ENCODE measurements around the gene HEMGN.
"Not testable (repeated sequence)": the region's sequence is repeated elsewhere in the genome, so short reads cannot be mapped to it uniquely, and the experiment has no call there.

HEMGN gene

DNA sequence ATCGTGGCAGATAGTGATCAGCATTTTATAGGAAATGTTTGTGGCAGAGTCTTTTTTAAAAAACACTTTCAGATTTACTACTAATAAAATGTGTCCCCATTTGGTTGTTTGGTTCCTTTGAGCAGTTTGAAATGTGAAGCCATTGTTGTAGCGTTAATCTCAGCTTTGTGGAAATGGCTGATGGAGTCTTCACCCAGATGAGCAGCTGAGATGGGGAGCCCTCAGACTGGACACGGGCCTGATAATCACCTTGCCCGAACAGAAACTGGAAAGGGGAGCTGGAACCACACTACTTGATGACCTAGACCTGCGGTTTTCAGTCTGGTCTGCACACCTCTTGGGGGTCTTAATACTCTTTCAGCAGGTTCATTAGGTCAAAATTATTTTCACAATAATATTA lies 24.6 kb upstream of the HEMGN start:
- Histone ChIP-seq H3K36me3 (ENCODE audit: control insufficient read depth in 2 of 2, insufficient read depth in 2 of 2, low read length in 2 of 2) (no peaks in the 10 kb centered on the region), H3K9me3 (ENCODE audit: control insufficient read depth in 2 of 2, low read length in 2 of 2) (no peaks in the 10 kb centered on the region), H3K9ac (ENCODE audit: low read length in 2 of 2) (no peak overlapping the region), H3K4me1 (ENCODE audit: control insufficient read depth, insufficient read depth, low read length) (no peaks in the 10 kb centered on the region), H3K4me3 (ENCODE audit: low read length in 2 of 2) (no peak overlapping the region), H3K27ac (ENCODE audit: low read length) (no peak overlapping the region), H3K27me3 (ENCODE audit: control insufficient read depth in 1 of 2, insufficient read depth in 2 of 2, low read length in 2 of 2) (peaks cover 0 to 3% of the 10 kb centered on the region in 2 donors)

DNA sequence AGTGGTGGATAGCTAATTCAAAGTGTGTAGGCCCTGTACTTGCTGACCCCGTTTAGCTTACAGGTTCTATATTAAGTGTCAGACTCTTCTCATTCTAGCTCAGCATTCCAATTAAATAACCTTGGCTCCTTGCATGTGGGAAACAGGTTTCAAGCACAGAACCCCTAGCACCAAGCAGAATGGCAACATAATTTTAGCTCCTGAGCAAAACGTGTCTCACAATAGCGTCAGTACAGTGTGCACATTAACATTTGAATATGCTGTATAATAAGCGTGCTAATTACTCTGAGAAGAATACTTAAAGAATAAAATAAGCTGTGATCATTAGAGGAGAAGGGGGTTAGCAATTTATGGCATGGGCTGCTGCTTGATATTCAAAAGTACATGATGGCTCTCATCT lies 24.2 kb upstream of the HEMGN start:
- Histone ChIP-seq H3K9ac (ENCODE audit: low read length in 2 of 2) (no peak overlapping the region), H3K27me3 (ENCODE audit: control insufficient read depth in 1 of 2, insufficient read depth in 2 of 2, low read length in 2 of 2) (peaks cover 0 to 3% of the 10 kb centered on the region in 2 donors), H3K4me1 (ENCODE audit: control insufficient read depth, insufficient read depth, low read length) (no peaks in the 10 kb centered on the region), H3K4me3 (ENCODE audit: low read length in 2 of 2) (no peak overlapping the region), H3K36me3 (ENCODE audit: control insufficient read depth in 2 of 2, insufficient read depth in 2 of 2, low read length in 2 of 2) (no peaks in the 10 kb centered on the region), H3K9me3 (ENCODE audit: control insufficient read depth in 2 of 2, low read length in 2 of 2) (no peaks in the 10 kb centered on the region), H3K27ac (ENCODE audit: low read length) (no peak overlapping the region)

DNA sequence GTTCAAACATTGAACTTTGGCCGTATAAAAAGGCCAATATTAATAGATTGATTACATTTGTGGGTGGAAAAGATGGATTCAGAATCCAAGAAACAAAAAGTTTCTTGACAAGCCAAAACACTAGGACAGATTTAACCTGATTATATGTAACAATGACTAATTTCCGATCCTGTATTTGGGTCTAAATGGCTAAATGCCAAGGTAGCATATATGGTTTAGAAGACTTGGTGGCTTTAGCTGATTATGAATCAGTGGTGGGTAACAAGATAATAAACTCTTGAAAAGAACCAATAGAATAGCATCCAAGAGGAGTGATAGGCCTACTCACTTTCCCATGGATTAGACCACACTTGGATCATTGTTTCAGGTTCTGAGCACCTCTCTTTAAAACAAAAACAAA lies 23.4 kb upstream of the HEMGN start:
- Histone ChIP-seq H3K36me3 (ENCODE audit: control insufficient read depth in 2 of 2, insufficient read depth in 2 of 2, low read length in 2 of 2) (no peaks in the 10 kb centered on the region), H3K4me3 (ENCODE audit: low read length in 2 of 2) (no peak overlapping the region), H3K4me1 (ENCODE audit: control insufficient read depth, insufficient read depth, low read length) (no peaks in the 10 kb centered on the region), H3K27me3 (ENCODE audit: control insufficient read depth in 1 of 2, insufficient read depth in 2 of 2, low read length in 2 of 2) (no peaks in the 10 kb centered on the region), H3K9me3 (ENCODE audit: control insufficient read depth in 2 of 2, low read length in 2 of 2) (no peaks in the 10 kb centered on the region), H3K9ac (ENCODE audit: low read length in 2 of 2) (no peak overlapping the region), H3K27ac (ENCODE audit: low read length) (no peak overlapping the region)

DNA sequence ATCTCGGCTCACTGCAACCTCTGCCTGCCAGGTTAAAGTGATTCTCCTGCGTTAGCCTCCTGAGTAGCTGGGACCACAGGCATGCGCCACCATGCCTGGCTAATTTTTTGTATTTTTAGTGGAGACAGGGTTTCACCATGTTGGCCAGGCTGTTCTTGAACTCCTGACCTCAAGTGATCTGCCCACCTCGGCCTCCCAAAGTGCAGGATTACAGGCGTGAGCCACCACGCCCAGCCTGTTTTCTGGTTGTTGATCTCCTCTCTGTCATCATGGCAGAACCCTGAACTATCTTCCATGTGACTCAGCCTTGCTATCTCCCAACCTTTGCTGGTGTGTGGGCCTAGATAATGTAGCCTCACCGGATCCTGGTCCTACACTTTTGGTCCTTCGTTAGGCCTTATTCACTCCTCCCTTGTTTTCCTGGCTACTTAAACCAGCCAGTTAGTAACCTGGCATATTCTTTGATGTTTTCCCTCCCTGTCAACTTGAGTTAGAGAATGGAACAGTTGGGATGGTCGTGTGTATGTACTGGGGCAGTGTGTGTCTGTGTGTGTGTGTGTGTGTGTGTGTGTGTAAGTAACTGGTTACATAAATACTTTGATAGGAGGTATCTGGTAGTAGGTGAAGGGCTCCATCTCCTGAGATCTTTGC lies 22.8 kb upstream of the HEMGN start:
- not testable (repeated sequence) for H3K36me3 ChIP-seq (ENCODE audit: control insufficient read depth in 2 of 2, insufficient read depth in 2 of 2, low read length in 2 of 2); H3K9me3 ChIP-seq (ENCODE audit: control insufficient read depth in 2 of 2, low read length in 2 of 2); H3K27me3 ChIP-seq (ENCODE audit: control insufficient read depth in 1 of 2, insufficient read depth in 2 of 2, low read length in 2 of 2); H3K4me1 ChIP-seq (ENCODE audit: control insufficient read depth, insufficient read depth, low read length); H3K4me3 ChIP-seq (ENCODE audit: low read length in 2 of 2); H3K9ac ChIP-seq (ENCODE audit: low read length in 2 of 2); H3K27ac ChIP-seq (ENCODE audit: low read length)

DNA sequence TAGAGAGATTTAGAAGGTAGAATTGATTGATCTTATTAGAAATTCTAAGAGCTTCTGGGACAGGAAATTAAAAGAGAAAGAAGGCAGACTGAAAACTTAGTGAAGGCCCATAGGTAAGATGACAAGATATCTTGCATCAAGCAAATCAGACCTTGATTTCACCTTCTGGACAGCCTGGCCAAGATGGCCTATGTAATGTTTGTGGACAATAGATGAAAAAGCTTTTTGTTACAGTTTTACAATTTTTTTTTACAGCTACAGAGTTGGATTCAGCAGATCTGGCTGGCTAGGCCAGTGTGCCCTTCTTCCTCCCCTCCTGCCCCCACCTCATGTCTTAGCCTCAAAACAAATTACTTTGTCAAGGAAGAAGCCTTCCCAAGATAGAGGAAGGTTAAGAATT lies 21.6 kb upstream of the HEMGN start:
- Histone ChIP-seq H3K36me3 (ENCODE audit: control insufficient read depth in 2 of 2, insufficient read depth in 2 of 2, low read length in 2 of 2) (no peaks in the 10 kb centered on the region), H3K4me3 (ENCODE audit: low read length in 2 of 2) (no peak overlapping the region), H3K4me1 (ENCODE audit: control insufficient read depth, insufficient read depth, low read length) (no peaks in the 10 kb centered on the region), H3K9me3 (ENCODE audit: control insufficient read depth in 2 of 2, low read length in 2 of 2) (no peaks in the 10 kb centered on the region), H3K9ac (ENCODE audit: low read length in 2 of 2) (no peak overlapping the region), H3K27me3 (ENCODE audit: control insufficient read depth in 1 of 2, insufficient read depth in 2 of 2, low read length in 2 of 2) (no peaks in the 10 kb centered on the region), H3K27ac (ENCODE audit: low read length) (no peak overlapping the region)

DNA sequence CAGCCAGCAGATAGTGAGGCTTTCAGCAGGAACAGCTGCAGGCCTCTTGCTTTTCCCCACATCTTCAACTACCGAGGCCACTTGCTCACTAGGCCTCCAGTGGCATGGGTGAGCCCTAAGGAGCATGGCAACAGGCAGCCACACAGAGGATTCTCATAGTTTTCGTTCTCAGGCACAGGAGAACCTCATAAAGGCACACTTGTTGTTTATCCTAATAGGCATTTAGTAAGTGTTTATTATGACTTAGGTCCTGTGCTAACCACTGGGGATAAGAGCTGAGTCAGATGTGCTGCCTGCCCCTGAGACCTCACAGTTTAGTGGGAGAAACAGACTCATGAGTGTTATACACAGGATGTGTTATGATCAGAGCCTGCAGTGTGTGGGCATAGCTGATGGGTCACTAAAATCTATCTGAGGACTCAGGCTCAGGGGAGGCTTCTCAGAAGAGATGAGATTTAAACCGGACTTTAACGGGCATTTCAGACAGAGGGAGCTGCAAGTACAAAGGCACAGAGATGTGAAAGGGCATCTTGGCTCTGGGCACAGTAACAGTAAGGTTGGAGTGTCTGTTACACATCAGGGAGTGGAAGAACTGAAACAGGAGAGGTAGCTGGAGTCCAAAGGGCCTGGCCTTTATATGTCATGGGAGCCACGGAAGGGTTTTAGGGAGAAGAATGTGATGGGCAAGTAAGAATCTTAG lies 21.0 kb upstream of the HEMGN start:
- no peak overlapping the region for H3K4me3 ChIP-seq (ENCODE audit: low read length in 2 of 2)
- no peaks in the 10 kb centered on the region for H3K27me3 ChIP-seq (ENCODE audit: control insufficient read depth in 1 of 2, insufficient read depth in 2 of 2, low read length in 2 of 2)
- no peaks in the 10 kb centered on the region for H3K36me3 ChIP-seq (ENCODE audit: control insufficient read depth in 2 of 2, insufficient read depth in 2 of 2, low read length in 2 of 2)
- no peak overlapping the region for H3K27ac ChIP-seq (ENCODE audit: low read length)
- no peaks in the 10 kb centered on the region for H3K9me3 ChIP-seq (ENCODE audit: control insufficient read depth in 2 of 2, low read length in 2 of 2)
- no peaks in the 10 kb centered on the region for H3K4me1 ChIP-seq (ENCODE audit: control insufficient read depth, insufficient read depth, low read length)
- no peak overlapping the region for H3K9ac ChIP-seq (ENCODE audit: low read length in 2 of 2)

DNA sequence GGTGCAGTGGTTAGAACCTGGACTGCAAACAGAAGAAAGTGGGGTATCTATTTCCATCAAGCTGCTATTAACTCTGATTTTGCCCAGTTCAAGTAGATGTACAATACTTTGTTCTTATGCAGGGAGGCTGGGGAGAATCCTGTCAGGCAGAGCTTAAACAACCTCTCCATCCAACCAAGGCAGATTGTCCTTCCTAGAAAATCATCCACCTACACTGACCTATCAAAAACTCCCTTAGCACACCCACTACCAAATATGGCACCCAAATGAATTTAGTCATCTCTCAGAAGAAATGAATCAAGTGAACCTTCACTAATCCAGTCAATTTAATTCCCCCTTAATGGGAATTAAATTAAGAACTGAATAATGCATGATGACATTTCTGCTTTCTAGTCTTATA lies 18.4 kb upstream of the HEMGN start:
- Histone ChIP-seq H3K27ac (ENCODE audit: low read length) (no peak overlapping the region), H3K27me3 (ENCODE audit: control insufficient read depth in 1 of 2, insufficient read depth in 2 of 2, low read length in 2 of 2) (no peaks in the 10 kb centered on the region), H3K36me3 (ENCODE audit: control insufficient read depth in 2 of 2, insufficient read depth in 2 of 2, low read length in 2 of 2) (no peaks in the 10 kb centered on the region), H3K4me1 (ENCODE audit: control insufficient read depth, insufficient read depth, low read length) (no peaks in the 10 kb centered on the region), H3K4me3 (ENCODE audit: low read length in 2 of 2) (no peak overlapping the region), H3K9me3 (ENCODE audit: control insufficient read depth in 2 of 2, low read length in 2 of 2) (no peaks in the 10 kb centered on the region), H3K9ac (ENCODE audit: low read length in 2 of 2) (no peak overlapping the region)

DNA sequence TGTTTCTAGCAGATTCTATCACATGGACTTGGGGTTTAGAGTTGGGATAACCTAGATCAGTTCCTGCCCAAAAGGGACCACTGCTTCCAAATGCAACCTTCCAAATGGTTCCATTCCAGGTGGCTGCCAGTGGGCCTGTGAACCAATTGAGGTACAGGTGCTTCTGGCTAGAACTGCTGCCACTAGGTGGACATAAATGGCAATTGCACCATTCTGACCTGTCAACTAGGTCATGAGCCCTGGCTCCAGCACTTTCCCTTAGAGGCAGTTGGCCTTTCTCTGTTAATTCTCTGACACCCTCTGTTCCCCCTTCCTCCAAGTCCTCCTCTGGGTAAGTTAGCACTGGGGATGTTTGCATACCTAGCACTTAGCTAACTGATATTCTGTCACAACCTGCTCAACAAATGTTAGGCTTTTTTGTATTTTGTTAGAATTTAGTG lies 16.6 kb upstream of the HEMGN start:
- no peak overlapping the region for H3K4me3 ChIP-seq (ENCODE audit: low read length in 2 of 2)
- H3K27ac ChIP-seq (ENCODE audit: low read length), result no peak overlapping the region
- H3K36me3 ChIP-seq (ENCODE audit: control insufficient read depth in 2 of 2, insufficient read depth in 2 of 2, low read length in 2 of 2), result no peaks in the 10 kb centered on the region
- H3K4me1 ChIP-seq (ENCODE audit: control insufficient read depth, insufficient read depth, low read length), result no peaks in the 10 kb centered on the region
- no peaks in the 10 kb centered on the region for H3K27me3 ChIP-seq (ENCODE audit: control insufficient read depth in 1 of 2, insufficient read depth in 2 of 2, low read length in 2 of 2)
- H3K9me3 ChIP-seq (ENCODE audit: control insufficient read depth in 2 of 2, low read length in 2 of 2), result no peaks in the 10 kb centered on the region
- H3K9ac ChIP-seq (ENCODE audit: low read length in 2 of 2), result no peak overlapping the region

DNA sequence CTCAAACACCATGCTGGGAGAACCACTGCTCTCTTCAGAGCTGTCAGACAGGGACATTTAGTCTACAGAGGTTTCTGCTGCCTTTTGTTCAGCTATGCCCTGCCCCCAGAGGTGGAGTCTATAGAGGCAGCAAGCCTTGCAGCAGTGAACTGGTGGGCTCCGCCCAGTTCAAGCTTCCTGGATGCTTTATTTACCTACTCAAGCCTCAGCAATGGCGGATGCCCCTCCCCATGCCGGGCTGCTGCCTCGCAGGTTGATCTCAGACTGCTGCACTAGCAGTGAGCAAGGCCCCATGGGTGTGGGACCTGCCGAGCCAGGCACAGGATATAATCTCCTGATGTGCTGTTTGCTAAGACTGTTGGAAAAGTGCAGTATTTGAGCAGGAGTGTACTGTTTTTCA lies 12.9 kb upstream of the HEMGN start:
- not testable (repeated sequence) for H3K9ac ChIP-seq (ENCODE audit: low read length in 2 of 2); H3K4me3 ChIP-seq (ENCODE audit: low read length in 2 of 2); H3K27me3 ChIP-seq (ENCODE audit: control insufficient read depth in 1 of 2, insufficient read depth in 2 of 2, low read length in 2 of 2); H3K9me3 ChIP-seq (ENCODE audit: control insufficient read depth in 2 of 2, low read length in 2 of 2); H3K36me3 ChIP-seq (ENCODE audit: control insufficient read depth in 2 of 2, insufficient read depth in 2 of 2, low read length in 2 of 2); H3K27ac ChIP-seq (ENCODE audit: low read length); H3K4me1 ChIP-seq (ENCODE audit: control insufficient read depth, insufficient read depth, low read length)

DNA sequence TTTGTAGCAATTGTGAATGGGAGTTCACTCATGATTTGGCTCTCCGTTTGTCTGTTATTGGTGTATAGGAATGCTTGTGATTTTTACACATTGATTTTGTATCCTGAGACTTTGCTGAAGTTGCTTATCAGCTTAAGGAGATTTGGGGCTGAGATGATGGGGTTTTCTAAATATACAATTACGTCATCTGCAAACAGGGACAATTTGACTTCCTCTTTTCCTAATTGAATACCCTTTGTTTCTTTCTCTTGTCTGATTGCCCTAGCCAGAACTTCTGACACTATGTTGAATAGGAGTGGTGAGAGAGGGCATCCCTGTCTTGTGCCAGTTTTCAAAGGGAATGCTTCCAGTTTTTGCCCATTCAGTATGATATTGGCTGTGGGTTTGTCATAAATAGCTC lies 9.1 kb upstream of the HEMGN start:
- not testable (repeated sequence) for H3K9me3 ChIP-seq (ENCODE audit: control insufficient read depth in 2 of 2, low read length in 2 of 2); H3K27ac ChIP-seq (ENCODE audit: low read length); H3K4me3 ChIP-seq (ENCODE audit: low read length in 2 of 2); H3K4me1 ChIP-seq (ENCODE audit: control insufficient read depth, insufficient read depth, low read length); H3K36me3 ChIP-seq (ENCODE audit: control insufficient read depth in 2 of 2, insufficient read depth in 2 of 2, low read length in 2 of 2); H3K27me3 ChIP-seq (ENCODE audit: control insufficient read depth in 1 of 2, insufficient read depth in 2 of 2, low read length in 2 of 2); H3K9ac ChIP-seq (ENCODE audit: low read length in 2 of 2)

DNA sequence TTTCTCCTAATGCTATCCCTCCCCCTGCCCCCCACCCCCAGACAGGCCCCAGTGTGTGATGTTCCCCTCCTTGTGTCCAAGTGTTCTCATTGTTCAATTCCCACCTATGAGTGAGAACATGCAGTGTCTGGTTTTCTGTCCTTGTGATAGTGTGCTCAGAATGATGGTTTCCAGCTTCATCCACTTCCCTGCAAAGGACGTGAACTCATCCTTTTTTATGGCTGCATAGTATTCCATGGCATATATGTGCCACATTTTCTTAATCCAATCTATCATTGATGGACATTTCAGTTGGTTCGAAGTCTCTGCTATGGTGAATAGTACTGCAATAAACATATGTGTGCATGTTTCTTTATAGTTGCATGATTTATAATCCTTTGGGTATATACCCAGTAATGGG lies 7.5 kb upstream of the HEMGN start:
- H3K36me3 ChIP-seq (ENCODE audit: control insufficient read depth in 2 of 2, insufficient read depth in 2 of 2, low read length in 2 of 2); H3K4me1 ChIP-seq (ENCODE audit: control insufficient read depth, insufficient read depth, low read length); H3K9me3 ChIP-seq (ENCODE audit: control insufficient read depth in 2 of 2, low read length in 2 of 2); H3K27me3 ChIP-seq (ENCODE audit: control insufficient read depth in 1 of 2, insufficient read depth in 2 of 2, low read length in 2 of 2); H3K27ac ChIP-seq (ENCODE audit: low read length); H3K4me3 ChIP-seq (ENCODE audit: low read length in 2 of 2); H3K9ac ChIP-seq (ENCODE audit: low read length in 2 of 2): not testable (repeated sequence)
